Measurements from ENCODE around the gene STAP2.

DNA sequence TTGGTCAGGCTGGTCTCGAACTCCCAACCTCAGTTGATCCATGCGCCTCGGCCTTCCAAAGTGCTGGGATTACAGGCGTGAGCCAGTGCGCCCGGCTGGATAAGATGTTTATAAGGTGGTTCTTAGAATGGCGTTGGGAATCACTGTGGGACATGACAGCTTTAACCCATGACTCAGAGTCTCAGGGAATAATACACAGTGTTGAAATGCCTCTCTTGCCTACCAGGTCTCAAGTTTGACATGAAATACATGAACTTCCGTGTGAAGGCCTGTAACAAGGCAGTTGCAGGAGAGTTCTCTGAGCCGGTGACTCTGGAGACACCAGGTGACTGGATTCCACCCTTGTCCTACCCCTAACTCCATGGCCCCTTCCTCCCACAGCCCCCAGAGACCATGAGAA lies 21.7 kb downstream of the STAP2 start:
- TF ChIP-seq, protein P1, sequence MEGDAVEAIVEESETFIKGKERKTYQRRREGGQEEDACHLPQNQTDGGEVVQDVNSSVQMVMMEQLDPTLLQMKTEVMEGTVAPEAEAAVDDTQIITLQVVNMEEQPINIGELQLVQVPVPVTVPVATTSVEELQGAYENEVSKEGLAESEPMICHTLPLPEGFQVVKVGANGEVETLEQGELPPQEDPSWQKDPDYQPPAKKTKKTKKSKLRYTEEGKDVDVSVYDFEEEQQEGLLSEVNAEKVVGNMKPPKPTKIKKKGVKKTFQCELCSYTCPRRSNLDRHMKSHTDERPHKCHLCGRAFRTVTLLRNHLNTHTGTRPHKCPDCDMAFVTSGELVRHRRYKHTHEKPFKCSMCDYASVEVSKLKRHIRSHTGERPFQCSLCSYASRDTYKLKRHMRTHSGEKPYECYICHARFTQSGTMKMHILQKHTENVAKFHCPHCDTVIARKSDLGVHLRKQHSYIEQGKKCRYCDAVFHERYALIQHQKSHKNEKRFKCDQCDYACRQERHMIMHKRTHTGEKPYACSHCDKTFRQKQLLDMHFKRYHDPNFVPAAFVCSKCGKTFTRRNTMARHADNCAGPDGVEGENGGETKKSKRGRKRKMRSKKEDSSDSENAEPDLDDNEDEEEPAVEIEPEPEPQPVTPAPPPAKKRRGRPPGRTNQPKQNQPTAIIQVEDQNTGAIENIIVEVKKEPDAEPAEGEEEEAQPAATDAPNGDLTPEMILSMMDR (IDR thresholded peaks at IDR 0.05), result no peak
- no peak for TF ChIP-seq POLR2A (IDR thresholded peaks at IDR 0.05)
